ENCODE measurements around the gene GPR17. TPM values are rescaled to one million over a fixed set of nuclear protein-coding genes. Genes with fewer than 3 reads are reported as not detected.

GPR17 gene
- total and polyA plus RNA-seq, 7 experiments from 2014 or later = not detected

DNA sequence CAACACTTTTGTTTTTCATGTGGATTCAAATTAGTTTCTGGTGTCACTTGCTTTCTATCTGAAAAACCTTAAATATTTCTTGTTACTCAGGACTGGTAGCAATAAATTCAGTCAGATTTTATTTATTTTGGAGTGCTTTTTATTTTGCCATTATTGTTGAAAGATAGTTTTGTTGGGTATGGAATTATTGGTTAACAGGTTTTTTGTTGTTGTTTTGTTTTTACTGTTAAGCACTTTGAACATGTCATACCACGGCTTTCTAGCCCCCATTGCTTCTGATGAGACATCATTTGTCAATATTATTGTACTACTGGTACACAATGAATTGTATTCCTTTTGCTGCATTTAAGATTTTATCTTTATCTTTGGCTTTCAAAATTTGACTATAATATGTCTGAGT is 42.5 kb downstream of the GPR17 start:
- peaks cover 8 to 44% (median 22%) of the 10 kb centered on the region in 11 donors for H3K9me3 Mint-ChIP-seq
- POLR2A ChIA-PET = no interaction called here
- H3K4me1 ChIP-seq (ENCODE audit: control insufficient read depth in 2 of 2, insufficient read depth in 2 of 2, low read length in 2 of 2) = no peaks in the 10 kb centered on the region
- H3K4me3 ChIP-seq (ENCODE audit: low read length) = no peak overlapping the region
- H3K27ac Mint-ChIP-seq = no peak overlapping the region
- DNase-seq (no peak), ATAC-seq (no peak)
- H3K4me3 Mint-ChIP-seq = no peak overlapping the region
- H3K4me1 Mint-ChIP-seq = no peaks in the 10 kb centered on the region
- no peaks in the 10 kb centered on the region for H3K27me3 ChIP-seq (ENCODE audit: control insufficient read depth in 2 of 2, insufficient read depth in 2 of 2, low read length in 2 of 2)
- no peaks in the 10 kb centered on the region for H3K36me3 ChIP-seq (ENCODE audit: control insufficient read depth in 2 of 3, insufficient read depth in 3 of 3, low read length in 3 of 3)
- H3K27ac ChIP-seq (ENCODE audit: low read depth, low read length) = no peak overlapping the region
- intact Hi-C loops (cut with micrococcal nuclease) = no loop called here
- peaks cover 0 to 37% (median 0%) of the 10 kb centered on the region in 5 donors for H3K27me3 Mint-ChIP-seq
- H3K36me3 Mint-ChIP-seq = peaks cover 7 to 15% (median 12%) of the 10 kb centered on the region in 5 donors
- CTCF ChIA-PET = no interaction called here
- H3K9me3 ChIP-seq (ENCODE audit: control insufficient read depth in 2 of 3, low read length in 3 of 3) = peaks cover 0 to 9% (median 0%) of the 10 kb centered on the region in 3 experiments

DNA sequence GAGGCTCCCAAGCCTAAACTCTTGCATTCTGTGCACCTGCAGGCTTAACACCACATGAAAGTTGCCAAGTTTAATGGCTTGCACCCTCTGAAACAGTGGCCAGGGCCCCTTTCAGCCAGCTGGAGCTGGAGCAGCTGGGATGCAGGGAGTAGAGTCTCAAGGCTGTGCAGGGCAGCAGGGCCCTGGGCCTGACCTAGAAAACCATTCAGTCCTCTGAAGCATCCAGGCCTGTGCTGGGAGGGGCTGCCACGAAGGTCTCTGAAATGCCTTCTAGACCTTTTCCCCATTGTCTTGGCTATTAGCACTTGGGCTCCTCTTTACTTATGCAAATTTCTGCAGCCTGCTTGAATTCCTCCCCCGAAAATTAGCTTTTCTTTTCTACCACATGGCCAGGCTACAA is 44.7 kb downstream of the GPR17 start:
- Histone ChIP-seq H3K27ac (ENCODE audit: low read depth, low read length) (no peak overlapping the region), H3K36me3 (ENCODE audit: control insufficient read depth in 2 of 3, insufficient read depth in 3 of 3, low read length in 3 of 3) (no peaks in the 10 kb centered on the region), H3K4me1 (ENCODE audit: control insufficient read depth in 2 of 2, insufficient read depth in 2 of 2, low read length in 2 of 2) (no peaks in the 10 kb centered on the region), H3K9me3 (ENCODE audit: control insufficient read depth in 2 of 3, low read length in 3 of 3) (peaks cover 0 to 9% (median 0%) of the 10 kb centered on the region in 3 experiments), H3K4me3 (ENCODE audit: low read length) (no peak overlapping the region), H3K27me3 (ENCODE audit: control insufficient read depth in 2 of 2, insufficient read depth in 2 of 2, low read length in 2 of 2) (no peaks in the 10 kb centered on the region)
- DNase-seq (no peak), ATAC-seq (no peak)
- intact Hi-C loops (cut with micrococcal nuclease) = no loop called here
- H3K4me1 Mint-ChIP-seq = no peaks in the 10 kb centered on the region
- POLR2A ChIA-PET = interaction anchor here (1.7 kb wide), 1 partner anchor 11 kb away, joined by 4 read pairs; the partner anchor contains the start of gene SFT2D3
- H3K27ac Mint-ChIP-seq = no peak overlapping the region
- no peak overlapping the region for H3K4me3 Mint-ChIP-seq
- peaks cover 0 to 29% (median 0%) of the 10 kb centered on the region in 5 donors for H3K27me3 Mint-ChIP-seq
- CTCF ChIA-PET = no interaction called here
- peaks cover 7 to 15% (median 12%) of the 10 kb centered on the region in 5 donors for H3K36me3 Mint-ChIP-seq
- peaks cover 8 to 44% (median 22%) of the 10 kb centered on the region in 11 donors for H3K9me3 Mint-ChIP-seq

DNA sequence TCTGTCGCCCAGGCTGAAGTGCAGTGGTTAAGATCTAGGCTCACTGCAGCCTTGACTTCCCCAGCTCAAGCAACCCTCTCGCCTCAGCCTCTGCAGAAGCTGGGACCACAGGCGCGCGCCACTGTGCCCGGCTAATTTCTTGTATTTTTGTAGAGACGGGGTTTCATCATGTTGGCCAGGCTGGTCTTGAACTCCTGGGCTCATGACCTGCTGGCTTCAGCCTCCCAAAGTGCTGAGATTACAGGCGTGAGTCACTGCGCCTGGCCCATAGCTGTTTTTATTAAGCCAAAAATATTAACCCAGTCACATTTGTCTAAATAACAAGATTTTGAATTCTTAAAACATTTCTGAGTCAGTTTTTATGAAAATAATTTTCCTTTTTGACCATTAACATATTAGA is 49.0 kb downstream of the GPR17 start:
- intact Hi-C loops (cut with micrococcal nuclease) = no loop called here
- ATAC-seq (no peak), DNase-seq (no peak)

DNA sequence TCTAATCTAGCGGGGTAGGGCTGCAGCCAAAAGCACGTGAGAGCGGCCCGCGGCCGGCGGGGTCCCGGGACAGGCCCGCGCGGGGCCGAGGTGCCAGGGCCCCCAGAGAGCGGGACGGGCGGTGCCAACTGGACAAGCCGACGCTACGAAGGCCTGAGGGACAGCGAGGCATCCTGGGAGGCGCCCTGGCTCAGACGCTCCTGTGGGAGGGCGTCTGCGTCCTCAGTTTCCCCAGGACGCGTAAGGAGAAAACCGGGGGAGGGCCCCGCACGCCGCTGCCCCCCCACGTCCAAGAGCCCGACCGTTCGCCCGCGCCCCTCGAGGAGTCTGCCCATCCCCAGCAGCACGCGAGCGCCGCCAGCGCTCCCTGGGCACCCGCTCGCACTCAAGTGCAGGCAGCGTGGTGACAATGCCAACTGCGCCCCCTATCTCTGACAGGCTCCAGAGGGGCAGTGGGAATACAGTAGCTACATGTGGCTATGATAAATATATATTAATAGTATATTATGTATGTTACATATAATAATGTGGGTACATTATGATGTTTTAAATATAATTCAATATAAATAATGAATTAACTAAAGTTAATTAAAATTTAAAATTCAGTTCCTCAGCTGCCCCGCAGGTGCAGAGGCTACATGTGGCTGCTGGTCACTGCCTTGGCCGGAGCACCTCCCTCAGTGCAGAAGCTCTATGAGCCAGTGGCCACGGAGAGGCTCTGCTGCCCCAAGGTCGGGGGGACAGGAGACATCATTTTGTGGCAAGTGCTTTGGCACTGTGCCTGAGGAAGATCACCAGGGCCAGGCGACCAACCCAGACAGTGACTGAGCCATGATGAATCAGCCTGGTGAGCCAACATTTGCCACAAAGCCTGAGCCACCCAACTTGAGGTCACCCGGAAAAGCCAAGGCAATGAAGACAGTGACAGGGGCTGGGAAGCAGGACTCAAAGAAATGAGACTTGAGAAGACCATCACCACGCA is 49.8 kb downstream of the GPR17 start:
- peak overlapping the region in 5 of 10 donors; percentile 35 to 54 (median 38) for H3K4me3 Mint-ChIP-seq
- ATAC-seq (peak; percentile 44), DNase-seq (peak in 8 of 9 donors; percentile 14 to 58 (median 52))
- no peaks in the 10 kb centered on the region for H3K36me3 ChIP-seq (ENCODE audit: control insufficient read depth in 2 of 3, insufficient read depth in 3 of 3, low read length in 3 of 3)
- peaks cover 0 to 3% (median 0%) of the 10 kb centered on the region in 5 donors for H3K27me3 Mint-ChIP-seq
- peaks cover 7 to 22% (median 11%) of the 10 kb centered on the region in 5 donors for H3K36me3 Mint-ChIP-seq
- peaks cover 4 to 6% of the 10 kb centered on the region in 2 donors for H3K4me1 ChIP-seq (ENCODE audit: control insufficient read depth in 2 of 2, insufficient read depth in 2 of 2, low read length in 2 of 2)
- peaks cover 0 to 2% (median 0%) of the 10 kb centered on the region in 3 experiments for H3K9me3 ChIP-seq (ENCODE audit: control insufficient read depth in 2 of 3, low read length in 3 of 3)
- no peaks in the 10 kb centered on the region for H3K27me3 ChIP-seq (ENCODE audit: control insufficient read depth in 2 of 2, insufficient read depth in 2 of 2, low read length in 2 of 2)
- H3K27ac ChIP-seq (ENCODE audit: low read depth, low read length) = no peak overlapping the region
- POLR2A ChIA-PET = no interaction called here
- intact Hi-C loops (cut with micrococcal nuclease) = no loop called here
- peaks cover 0 to 13% (median 8%) of the 10 kb centered on the region in 7 donors for H3K4me1 Mint-ChIP-seq
- H3K27ac Mint-ChIP-seq = no peak overlapping the region
- CTCF ChIA-PET = interaction anchor here (0.8 kb wide), 2 partner anchors 11 to 105 kb away, joined by 3 to 5 read pairs; no protein-coding TSS in a partner anchor
- H3K4me3 ChIP-seq (ENCODE audit: low read length) = no peak overlapping the region
- peaks cover 8 to 17% (median 15%) of the 10 kb centered on the region in 11 donors for H3K9me3 Mint-ChIP-seq

More for the DNA sequence above, 49.0 kb downstream of the GPR17 start:
- Mint-ChIP-seq H3K36me3 (peaks cover 7 to 23% (median 11%) of the 10 kb centered on the region in 5 donors), H3K27ac (no peak overlapping the region), H3K9me3 (peaks cover 8 to 25% (median 15%) of the 10 kb centered on the region in 11 donors), H3K4me3 (no peak overlapping the region), H3K4me1 (peaks cover 0 to 5% (median under 1%) of the 10 kb centered on the region in 7 donors), H3K27me3 (peaks cover 0 to 3% (median 0%) of the 10 kb centered on the region in 5 donors)
- Histone ChIP-seq H3K4me3 (ENCODE audit: low read length) (no peak overlapping the region), H3K9me3 (ENCODE audit: control insufficient read depth in 2 of 3, low read length in 3 of 3) (peaks cover 0 to 9% (median 0%) of the 10 kb centered on the region in 3 experiments), H3K27me3 (ENCODE audit: control insufficient read depth in 2 of 2, insufficient read depth in 2 of 2, low read length in 2 of 2) (no peaks in the 10 kb centered on the region), H3K4me1 (ENCODE audit: control insufficient read depth in 2 of 2, insufficient read depth in 2 of 2, low read length in 2 of 2) (no peaks in the 10 kb centered on the region), H3K36me3 (ENCODE audit: control insufficient read depth in 2 of 3, insufficient read depth in 3 of 3, low read length in 3 of 3) (no peaks in the 10 kb centered on the region), H3K27ac (ENCODE audit: low read depth, low read length) (no peak overlapping the region)
- ChIA-PET CTCF (no interaction called here), POLR2A (no interaction called here)

DNA sequence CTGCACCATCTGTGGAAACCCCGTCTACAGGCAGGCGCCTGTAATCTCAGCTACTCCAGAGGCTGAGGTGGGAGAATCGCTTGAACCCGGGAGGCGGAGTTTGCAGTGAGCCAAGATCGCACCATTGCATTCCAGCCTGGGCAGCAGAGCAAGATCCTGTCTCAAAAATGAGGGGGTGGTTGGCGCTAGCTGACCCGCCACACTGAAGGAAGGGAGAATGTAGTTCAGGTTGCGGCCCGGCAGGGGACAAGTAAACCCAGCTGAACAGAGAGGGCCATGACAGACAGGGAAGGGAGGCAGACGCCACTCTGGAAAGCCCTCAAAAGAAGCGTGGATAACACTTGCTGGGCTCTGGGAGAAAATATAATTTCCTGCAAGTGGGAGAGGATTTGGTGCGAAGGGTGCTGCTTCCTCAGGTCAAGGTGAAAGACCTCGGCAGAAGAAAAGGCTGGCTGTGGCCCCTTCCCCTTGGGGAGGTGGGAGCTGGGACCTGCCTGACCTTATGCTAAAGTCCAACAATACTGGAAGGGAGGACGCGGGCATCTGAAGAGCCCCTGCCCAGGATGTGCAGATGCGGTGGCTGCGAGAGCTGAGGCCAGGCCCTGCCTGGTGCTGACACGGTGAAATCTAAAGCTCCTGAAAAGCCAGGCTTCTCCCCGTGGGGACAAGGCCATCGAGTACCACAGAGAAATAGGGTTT is 51.7 kb downstream of the GPR17 start:
- Histone ChIP-seq H3K36me3 (ENCODE audit: control insufficient read depth in 2 of 3, insufficient read depth in 3 of 3, low read length in 3 of 3) (no peaks in the 10 kb centered on the region), H3K4me1 (ENCODE audit: control insufficient read depth in 2 of 2, insufficient read depth in 2 of 2, low read length in 2 of 2) (peaks cover 8 to 11% of the 10 kb centered on the region in 2 donors), H3K9me3 (ENCODE audit: control insufficient read depth in 2 of 3, low read length in 3 of 3) (no peaks in the 10 kb centered on the region), H3K27me3 (ENCODE audit: control insufficient read depth in 2 of 2, insufficient read depth in 2 of 2, low read length in 2 of 2) (no peaks in the 10 kb centered on the region), H3K4me3 (ENCODE audit: low read length) (no peak overlapping the region), H3K27ac (ENCODE audit: low read depth, low read length) (no peak overlapping the region)
- intact Hi-C loops (cut with micrococcal nuclease) = no loop called here
- peaks cover 0 to 3% (median 0%) of the 10 kb centered on the region in 5 donors for H3K27me3 Mint-ChIP-seq
- POLR2A ChIA-PET = no interaction called here
- DNase-seq (no peak), ATAC-seq (no peak)
- no peak overlapping the region for H3K4me3 Mint-ChIP-seq
- peaks cover 0 to 21% (median 17%) of the 10 kb centered on the region in 7 donors for H3K4me1 Mint-ChIP-seq
- peaks cover 0 to 4% (median 0%) of the 10 kb centered on the region in 11 donors for H3K9me3 Mint-ChIP-seq
- H3K36me3 Mint-ChIP-seq = peaks cover 0 to 10% (median 8%) of the 10 kb centered on the region in 5 donors
- CTCF ChIA-PET = interaction anchor here (1.0 kb wide), 1 partner anchor 106 kb away, joined by 3 read pairs; no protein-coding TSS in a partner anchor
- H3K27ac Mint-ChIP-seq = no peak overlapping the region
